GM18505 (cell line): ENCODE measurements around the gene PLEKHA5.

Experiments
- ATAC-seq: cut with Tn5 transposase; IDR thresholded peaks from one replicate; pipeline ENCODE4 v1.9.1; 2021; ENCODE audit not compliant: unreplicated experiment
- POLR2A ChIP-seq: IDR thresholded peaks from 4 replicates; pipeline ENCODE4 v1.6.1; 2011; ENCODE audit warnings: borderline replicate concordance; ENCODE audit not compliant: insufficient read depth, insufficient read length; ENCODE audit errors: extremely low read depth

PLEKHA5 gene

GRCh38 chr12:19245106-19245505, 115.6 kb downstream of the PLEKHA5 start:
- TF ChIP-seq POLR2A = no peak

GRCh38 chr12:19245666-19246065, 116.1 kb downstream of the PLEKHA5 start:
- no peak for ATAC-seq
- TF ChIP-seq POLR2A = no peak

More at GRCh38 chr12:19245106-19245505, 115.6 kb downstream of the PLEKHA5 start:
- ATAC-seq = no peak

- no peak for TF ChIP-seq POLR2A
- no peak for ATAC-seq
Measured at GRCh38 chr12:19246933-19247332, 117.4 kb downstream of the PLEKHA5 start.

GRCh38 chr12:19248929-19249602, 119.5 kb downstream of the PLEKHA5 start:
- no peak for ATAC-seq
- no peak for TF ChIP-seq POLR2A

- no peak for ATAC-seq
- TF ChIP-seq POLR2A = no peak
Measured at GRCh38 chr12:19251481-19252132, 122.1 kb downstream of the PLEKHA5 start.

- TF ChIP-seq POLR2A = no peak
- ATAC-seq = no peak
Measured at GRCh38 chr12:19260135-19260534, 130.6 kb downstream of the PLEKHA5 start.

GRCh38 chr12:19261773-19262172, 132.2 kb downstream of the PLEKHA5 start:
- no peak for TF ChIP-seq POLR2A
- no peak for ATAC-seq

- no peak for TF ChIP-seq POLR2A
- no peak for ATAC-seq
Measured at GRCh38 chr12:19263672-19264071, 134.1 kb downstream of the PLEKHA5 start.

GRCh38 chr12:19273482-19274330, 144.2 kb downstream of the PLEKHA5 start:
- no peak for TF ChIP-seq POLR2A
- no peak for ATAC-seq

- no peak for ATAC-seq
- TF ChIP-seq POLR2A = no peak
Measured at GRCh38 chr12:19276767-19277166, 147.2 kb downstream of the PLEKHA5 start.

- no peak for ATAC-seq
- TF ChIP-seq POLR2A = no peak
Measured at GRCh38 chr12:19277711-19278110, 148.2 kb downstream of the PLEKHA5 start.

GRCh38 chr12:19278407-19278806, 148.9 kb downstream of the PLEKHA5 start:
- no peak for ATAC-seq
- no peak for TF ChIP-seq POLR2A

GRCh38 chr12:19282133-19282699, 152.7 kb downstream of the PLEKHA5 start:
- ATAC-seq = no peak
- TF ChIP-seq POLR2A = no peak
